Keratinocyte (primary cell): ENCODE measurements around the gene DOCK7. TPM values are rescaled to one million over a fixed set of nuclear protein-coding genes. Genes with fewer than 3 reads are reported as not detected.

ENCODE experiments used
- DNase-seq: peaks from one replicate; pipeline ENCODE4 v3.0.0-alpha.2; 2011; ENCODE audit warnings: low read depth, missing footprints, low spot score
- FAIRE-seq: peaks from 2 replicates; lab custom pipeline; 2011; peaks lifted over from hg19 to GRCh38; lab: Jason Lieb, UNC
- H2AFZ ChIP-seq: 2 replicates; pipeline ENCODE4 v1.6.0; 2012; ENCODE audit warnings: low read length, control low read depth, inconsistent platforms; ENCODE audit not compliant: control insufficient read depth
- H3K27ac ChIP-seq: 2 replicates; pipeline ENCODE4 v1.5.1; 2011; ENCODE audit warnings: low read length; ENCODE audit not compliant: control insufficient read depth, insufficient read depth
- H3K27me3 ChIP-seq: 3 replicates; pipeline ENCODE4 v1.6.0; 2011; ENCODE audit warnings: low read length; ENCODE audit not compliant: control insufficient read depth, insufficient read depth; ENCODE audit errors: extremely low read depth
- H3K36me3 ChIP-seq, 2 experiments: 2 replicates in 1 of 2; 3 replicates in 1 of 2; pipeline ENCODE4 v1.5.1; 2011; ENCODE audit warnings: low read length in 2 of 2, mild to moderate bottlenecking in 1 of 2; ENCODE audit not compliant: control insufficient read depth in 2 of 2, insufficient read depth in 2 of 2; ENCODE audit errors: extremely low read depth in 1 of 2
- H3K4me1 ChIP-seq: 3 replicates; pipeline ENCODE4 v1.5.1; 2011; ENCODE audit warnings: low read length; ENCODE audit not compliant: control insufficient read depth, insufficient read depth; ENCODE audit errors: extremely low read depth
- H3K4me2 ChIP-seq: 3 replicates; pipeline ENCODE4 v1.6.0; 2011; ENCODE audit warnings: low read depth, low read length; ENCODE audit not compliant: control insufficient read depth, insufficient read depth; ENCODE audit errors: extremely low read depth
- H3K4me3 ChIP-seq, 3 experiments: fragments of 200-600 bp in 1 of 3; sonication (generic) in 1 of 3; 2 replicates in 2 of 3; 3 replicates in 1 of 3; pipeline ENCODE4 v1.5.1; 2011 to 2016; ENCODE audit warnings: low read length in 3 of 3, mild to moderate bottlenecking in 3 of 3, control low read depth in 2 of 3, inconsistent platforms in 1 of 3, low read depth in 1 of 3, mixed read lengths in 1 of 3, mixed run types in 1 of 3, moderate library complexity in 1 of 3; ENCODE audit not compliant: control insufficient read depth in 2 of 3, insufficient read depth in 2 of 3; ENCODE audit errors: extremely low read depth in 1 of 3
- H3K79me2 ChIP-seq: 2 replicates; pipeline ENCODE4 v1.6.0; 2012; ENCODE audit warnings: low read length; ENCODE audit not compliant: control insufficient read depth, insufficient read depth
- H3K9ac ChIP-seq: 3 replicates; pipeline ENCODE4 v1.6.0; 2011; ENCODE audit warnings: low read length; ENCODE audit not compliant: control insufficient read depth, insufficient read depth; ENCODE audit errors: extremely low read depth
- H3K9me1 ChIP-seq: 3 replicates; pipeline ENCODE4 v1.6.0; 2011; ENCODE audit warnings: low read length; ENCODE audit not compliant: control insufficient read depth, insufficient read depth; ENCODE audit errors: extremely low read depth
- H3K9me3 ChIP-seq: 2 replicates; pipeline ENCODE4 v1.5.1; 2012; ENCODE audit warnings: low read depth, low read length; ENCODE audit not compliant: control insufficient read depth
- H4K20me1 ChIP-seq: 3 replicates; pipeline ENCODE4 v1.6.0; 2011; ENCODE audit warnings: low read length; ENCODE audit not compliant: control insufficient read depth, insufficient read depth; ENCODE audit errors: extremely low read depth
- EZH2 ChIP-seq: IDR thresholded peaks from one replicate; pipeline ENCODE4 v1.6.1; 2012; ENCODE audit warnings: inconsistent platforms, mild to moderate bottlenecking, low read length, moderate library complexity
- dilution Hi-C: fragments of 300-500 bp; cut with MboI; formaldehyde crosslinking; loops from one replicate; pipeline ENCODE4 v1.7.0; 2020; ENCODE audit warnings: low sequenced_read_pairs; ENCODE audit not compliant: extremely low pct_ligation_motif_present
- polyA plus RNA-seq, 5 experiments: library from polyadenylated mRNA; depleted of rRNA in 3 of 5; stranded (reverse) in 3 of 5; stranded (forward) in 1 of 5; unstranded in 1 of 5; fragments of >200 nt; gene quantifications; 1 replicate in 1 of 5; 2 replicates in 3 of 5; 3 replicates in 1 of 5; pipeline versions ENCODE4 v1.2.1 to v1.2.3, GENCODE V29; 2011 to 2012; ENCODE audit warnings: missing spikeins in 2 of 5, low read depth in 1 of 5, low replicate concordance in 1 of 5
- TF ChIP-seq, protein P1 (sequence below), 3 experiments: IDR thresholded peaks in 1 of 3; conservative IDR thresholded peaks in 1 of 3; optimal IDR thresholded peaks in 1 of 3; 2 replicates in 2 of 3; 3 replicates in 1 of 3; pipeline versions ENCODE3 to v1.5.1; 2011; ENCODE audit warnings: low read length in 3 of 3, mild to moderate bottlenecking in 3 of 3, moderate library complexity in 2 of 3, control low read depth in 1 of 3, inconsistent platforms in 1 of 3; ENCODE audit not compliant: insufficient read depth in 2 of 3; ENCODE audit errors: extremely low read depth in 1 of 3

The DOCK7 gene
- polyA plus RNA-seq, 1 donor (not counting 4 experiments of a cell fraction or from before 2014, with no cell fraction given) = 66.9 TPM

DNA sequence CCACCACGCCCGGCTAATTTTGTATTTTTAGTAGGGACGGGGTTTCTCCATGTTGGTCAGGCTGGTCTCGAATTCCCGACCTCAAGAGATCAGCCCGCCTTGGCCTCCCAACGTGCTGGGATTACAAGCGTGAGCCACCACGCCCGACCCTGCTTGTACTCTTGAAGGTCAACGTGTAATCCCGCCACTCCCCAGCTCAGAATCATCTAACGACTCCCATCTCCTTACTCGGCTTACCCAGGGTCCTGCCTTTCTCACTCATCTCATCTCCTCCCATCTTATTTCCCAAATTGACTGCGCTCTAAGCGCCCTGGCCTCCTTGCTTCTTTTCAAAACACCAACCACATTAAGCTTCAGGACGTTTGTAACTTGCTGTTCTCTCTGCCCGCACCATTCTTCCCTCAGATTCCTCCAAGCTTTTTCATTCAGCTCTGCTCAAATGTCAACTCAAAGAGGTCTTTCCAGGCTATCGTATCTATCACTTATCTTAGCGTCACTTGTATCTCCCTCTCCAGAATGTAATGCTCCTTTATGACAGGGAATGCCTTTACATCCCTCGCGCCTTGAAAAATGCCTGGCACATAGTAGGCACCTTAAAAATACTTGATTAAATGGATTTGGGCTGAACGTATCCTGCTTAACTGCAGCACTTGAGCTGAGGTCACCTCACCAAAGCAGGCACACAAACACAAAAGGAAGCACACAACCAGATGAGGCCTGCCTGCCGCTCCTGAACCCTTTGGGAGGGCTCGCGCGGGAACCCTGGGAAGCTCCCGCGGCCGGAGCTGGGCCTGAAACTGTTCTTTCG, 252.8 kb downstream of the DOCK7 start:
- Histone ChIP-seq H3K9me3 (no peaks in the 10 kb centered on the region), H3K4me3 (peak overlapping the region; percentile 58 to 94 (median 88)), H2AFZ (peak overlapping the region; percentile 88), H3K4me2 (peak overlapping the region; percentile 99), H3K36me3 (peaks cover 0 to under 1% of the 10 kb centered on the region in 2 experiments), H4K20me1 (peaks cover 2% of the 10 kb centered on the region), H3K9me1 (no peaks in the 10 kb centered on the region), H3K27ac (peak overlapping the region; percentile 97), H3K27me3 (no peaks in the 10 kb centered on the region), H3K4me1 (peaks cover 13% of the 10 kb centered on the region), H3K79me2 (peaks cover 34% of the 10 kb centered on the region), H3K9ac (peak overlapping the region; percentile 100)
- TF ChIP-seq, protein P1, sequence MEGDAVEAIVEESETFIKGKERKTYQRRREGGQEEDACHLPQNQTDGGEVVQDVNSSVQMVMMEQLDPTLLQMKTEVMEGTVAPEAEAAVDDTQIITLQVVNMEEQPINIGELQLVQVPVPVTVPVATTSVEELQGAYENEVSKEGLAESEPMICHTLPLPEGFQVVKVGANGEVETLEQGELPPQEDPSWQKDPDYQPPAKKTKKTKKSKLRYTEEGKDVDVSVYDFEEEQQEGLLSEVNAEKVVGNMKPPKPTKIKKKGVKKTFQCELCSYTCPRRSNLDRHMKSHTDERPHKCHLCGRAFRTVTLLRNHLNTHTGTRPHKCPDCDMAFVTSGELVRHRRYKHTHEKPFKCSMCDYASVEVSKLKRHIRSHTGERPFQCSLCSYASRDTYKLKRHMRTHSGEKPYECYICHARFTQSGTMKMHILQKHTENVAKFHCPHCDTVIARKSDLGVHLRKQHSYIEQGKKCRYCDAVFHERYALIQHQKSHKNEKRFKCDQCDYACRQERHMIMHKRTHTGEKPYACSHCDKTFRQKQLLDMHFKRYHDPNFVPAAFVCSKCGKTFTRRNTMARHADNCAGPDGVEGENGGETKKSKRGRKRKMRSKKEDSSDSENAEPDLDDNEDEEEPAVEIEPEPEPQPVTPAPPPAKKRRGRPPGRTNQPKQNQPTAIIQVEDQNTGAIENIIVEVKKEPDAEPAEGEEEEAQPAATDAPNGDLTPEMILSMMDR (optimal IDR thresholded peaks at IDR 0.05 in 1 of 3, IDR thresholded peaks at IDR 0.05 in 1 of 3, conservative IDR thresholded peaks at IDR 0.05 in 1 of 3; ENCODE audit: extremely low read depth in 1 of 3, insufficient read depth in 2 of 3, low read length in 3 of 3) = no peak
- no peak for TF ChIP-seq EZH2
- FAIRE-seq (no peak), DNase-seq (no peak)
- dilution Hi-C loops = no loop called here

DNA sequence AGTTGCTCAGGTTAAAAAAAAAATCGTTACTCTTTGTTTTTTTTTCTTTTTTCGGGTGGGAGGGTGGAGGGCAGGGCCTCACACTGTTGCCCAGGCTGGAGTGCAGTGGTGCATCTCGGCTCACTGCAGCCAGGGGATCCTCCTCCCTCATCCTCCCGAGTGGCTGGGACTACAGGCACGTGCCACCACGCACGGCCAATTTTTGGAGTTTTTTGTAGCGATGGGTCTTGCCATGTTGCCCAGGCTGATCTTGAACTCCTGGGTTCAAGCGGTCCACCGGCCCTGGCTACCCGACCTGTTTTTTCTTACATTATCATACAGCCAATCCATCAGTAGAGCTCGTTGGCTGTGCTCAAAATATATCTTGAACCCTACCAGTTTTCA, 253.6 kb downstream of the DOCK7 start:
- no peak for FAIRE-seq
- no peak overlapping the region for H3K9ac ChIP-seq

More for the DNA sequence above, 253.6 kb downstream of the DOCK7 start:
- Histone ChIP-seq H3K27me3 (no peaks in the 10 kb centered on the region), H3K79me2 (peaks cover 25% of the 10 kb centered on the region), H3K9me3 (no peaks in the 10 kb centered on the region), H3K4me1 (peaks cover 13% of the 10 kb centered on the region), H3K36me3 (no peaks in the 10 kb centered on the region), H4K20me1 (peaks cover 2% of the 10 kb centered on the region), H3K9me1 (no peaks in the 10 kb centered on the region), H3K4me2 (no peak overlapping the region), H3K27ac (no peak overlapping the region), H3K4me3 (no peak overlapping the region), H2AFZ (no peak overlapping the region)
- DNase-seq = no peak
- dilution Hi-C loops = no loop called here
- TF ChIP-seq, protein P1 (optimal IDR thresholded peaks at IDR 0.05 in 1 of 3, IDR thresholded peaks at IDR 0.05 in 1 of 3, conservative IDR thresholded peaks at IDR 0.05 in 1 of 3; ENCODE audit: extremely low read depth in 1 of 3, insufficient read depth in 2 of 3, low read length in 3 of 3) = no peak
- TF ChIP-seq EZH2 = no peak
